IMR-90 (cell line): ENCODE results near the gene LOC101059915. TPM values are rescaled to one million over a fixed set of nuclear protein-coding genes. Genes with fewer than 3 reads are reported as not detected.
"Not testable (repeated sequence)": the region's sequence is repeated elsewhere in the genome, so short reads cannot be mapped to it uniquely, and the experiment has no call there.

ENCODE experiments used
- ATAC-seq: fragments of 200-7000 bp; cut with Tn5 transposase; 2 replicates; pipeline ENCODE4 v1.9.1; 2020; ENCODE audit warnings: low read depth, mild to moderate bottlenecking, moderate library complexity
- BruUV-seq: library from RNA; stranded (reverse); fragments of 400-500 nt; replicated peaks from 2 replicates; lab custom pipeline; 2021; lab: Mats Ljungman, UMichigan
- CTCF ChIA-PET: fragments of 300-600 bp; formaldehyde crosslinking; extraction: SDS; loops from one replicate; lab custom pipeline; 2021; ENCODE audit warnings: antibody characterized with exemption; lab: Yijun Ruan, JAX
- POLR2A ChIA-PET: fragments of 300-600 bp; sonication (Branson Sonifier 250); formaldehyde crosslinking; loops from one replicate; lab custom pipeline; 2022; ENCODE audit warnings: antibody characterized with exemption; ENCODE audit not compliant: unreplicated experiment; lab: Charles Lee
- DNase-seq: peaks from one replicate; pipeline ENCODE4 v3.0.0; 2013
- H2AFZ ChIP-seq: replicated peaks from 2 replicates; pipeline ENCODE3; 2013; ENCODE audit warnings: low read length, mild to moderate bottlenecking; ENCODE audit not compliant: poor library complexity
- H2AK5ac ChIP-seq: 2 replicates; pipeline ENCODE4 v1.6.1; 2013; ENCODE audit warnings: low read depth, low read length, inconsistent platforms
- H2AK9ac ChIP-seq: replicated peaks from 2 replicates; pipeline ENCODE3; 2013; ENCODE audit warnings: mild to moderate bottlenecking, low read depth, low read length, moderate library complexity; ENCODE audit not compliant: poor library complexity
- H2BK120ac ChIP-seq: 2 replicates; pipeline ENCODE4 v1.6.1; 2013; ENCODE audit warnings: low read depth, low read length, inconsistent platforms
- H2BK15ac ChIP-seq: 3 replicates; pipeline ENCODE4 v1.6.1; 2013; ENCODE audit warnings: low read depth, low read length, inconsistent platforms
- H2BK20ac ChIP-seq: 2 replicates; pipeline ENCODE4 v1.6.1; 2013; ENCODE audit warnings: low read depth, mild to moderate bottlenecking, inconsistent platforms, low read length, moderate library complexity
- H2BK5ac ChIP-seq: 2 replicates; pipeline ENCODE4 v1.6.1; 2013; ENCODE audit warnings: mild to moderate bottlenecking, low read depth, low read length, inconsistent platforms; ENCODE audit not compliant: poor library complexity, severe bottlenecking
- H3K14ac ChIP-seq: replicated peaks from 2 replicates; pipeline ENCODE4 v1.6.1; 2013; ENCODE audit warnings: low read depth, low read length, inconsistent platforms
- H3K18ac ChIP-seq: 2 replicates; pipeline ENCODE4 v1.6.1; 2013; ENCODE audit warnings: low read depth, low read length, control low read depth
- H3K23ac ChIP-seq: 2 replicates; pipeline ENCODE4 v1.6.1; 2013; ENCODE audit warnings: low read depth, low read length, inconsistent platforms
- H3K27ac ChIP-seq: 2 replicates; pipeline ENCODE4 v1.5.1; 2013; ENCODE audit warnings: mild to moderate bottlenecking, control low read depth, low read length; ENCODE audit not compliant: insufficient read depth
- H3K27me3 ChIP-seq: 2 replicates; pipeline ENCODE4 v1.6.1; 2013; ENCODE audit warnings: low read length; ENCODE audit not compliant: control insufficient read depth, insufficient read depth
- H3K36me3 ChIP-seq: 2 replicates; pipeline ENCODE4 v1.6.1; 2013; ENCODE audit warnings: low read length, mixed read lengths; ENCODE audit not compliant: control insufficient read depth, insufficient read depth
- H3K4ac ChIP-seq: 2 replicates; pipeline ENCODE4 v1.6.1; 2013; ENCODE audit warnings: low read depth, low read length, inconsistent platforms
- H3K4me1 ChIP-seq: 2 replicates; pipeline ENCODE4 v1.6.1; 2013; ENCODE audit warnings: low read length, mixed read lengths; ENCODE audit not compliant: control insufficient read depth, insufficient read depth
- H3K4me2 ChIP-seq: 2 replicates; pipeline ENCODE4 v1.6.1; 2013; ENCODE audit warnings: low read depth, mild to moderate bottlenecking, control low read depth, low read length, moderate library complexity
- H3K4me3 ChIP-seq: 2 replicates; pipeline ENCODE4 v1.5.1; 2013; ENCODE audit warnings: low read depth, mild to moderate bottlenecking, control low read depth, low read length, moderate library complexity; ENCODE audit not compliant: insufficient read depth
- H3K56ac ChIP-seq: 2 replicates; pipeline ENCODE4 v1.6.1; 2013; ENCODE audit warnings: low read length, inconsistent platforms; ENCODE audit not compliant: insufficient read depth; ENCODE audit errors: extremely low read depth
- H3K79me1 ChIP-seq, 2 experiments: 2 replicates each; pipeline ENCODE4 v1.6.1; 2013; ENCODE audit warnings: low read length in 2 of 2, inconsistent platforms in 1 of 2, low read depth in 1 of 2
- H3K9ac ChIP-seq: 2 replicates; pipeline ENCODE4 v1.6.1; 2013; ENCODE audit warnings: low read depth, low read length, control low read depth
- H3K9me1 ChIP-seq: 2 replicates; pipeline ENCODE4 v1.6.1; 2013; ENCODE audit warnings: low read length, inconsistent platforms; ENCODE audit not compliant: insufficient read depth
- H3K9me3 ChIP-seq: 2 replicates; pipeline ENCODE4 v1.6.1; 2013; ENCODE audit warnings: low read length; ENCODE audit not compliant: control insufficient read depth, insufficient read depth
- H4K20me1 ChIP-seq: 2 replicates; pipeline ENCODE4 v1.6.1; 2013; ENCODE audit warnings: low read length, inconsistent platforms; ENCODE audit not compliant: insufficient read depth
- H4K5ac ChIP-seq: 2 replicates; pipeline ENCODE4 v1.6.1; 2013; ENCODE audit warnings: mild to moderate bottlenecking, low read depth, low read length, control low read depth
- H4K8ac ChIP-seq, 2 experiments: 2 replicates each; pipeline ENCODE4 v1.6.1; 2013; ENCODE audit warnings: low read depth in 2 of 2, low read length in 2 of 2, control low read depth in 1 of 2, inconsistent platforms in 1 of 2
- H4K91ac ChIP-seq: 2 replicates; pipeline ENCODE4 v1.6.1; 2013; ENCODE audit warnings: low read depth, low read length, inconsistent platforms; ENCODE audit not compliant: insufficient read depth
- WGBS, 2 experiments: methylation state at CpG; one replicate each; pipeline versions ENCODE4 v1.1.5 to v1.1.7; 2013; ENCODE audit warnings: missing lambda C conversion rate in 2 of 2; ENCODE audit not compliant: insufficient read length in 1 of 2; ENCODE audit errors: extremely low coverage in 2 of 2; 5-methylcytosine and 5-hydroxymethylcytosine counted together
- dilution Hi-C: fragments of 300-500 bp; cut with HindIII; formaldehyde crosslinking; loops from one replicate; pipeline ENCODE4 v1.14.3; 2018; ENCODE audit warnings: low sequenced_read_pairs; ENCODE audit not compliant: unreplicated experiment
- in situ Hi-C: fragments of 300-500 bp; cut with MboI; formaldehyde crosslinking; loops from 3 replicates; pipeline ENCODE4 v1.14.3; 2019; ENCODE audit warnings: low sequenced_read_pairs, inconsistent platforms, mixed read lengths
- intact Hi-C: fragments of 100-400 bp; cut with micrococcal nuclease; formaldehyde crosslinking; loops from 2 replicates; pipeline ENCODE4 v1.10.0; 2022
- microRNA-seq, 2 experiments: library from miRNA; stranded (forward) in 1 of 2; unstranded in 1 of 2; fragments of 10-50 nt in 1 of 2; fragments of <30 nt in 1 of 2; gene quantifications in 1 of 2; microRNA quantifications in 1 of 2; one replicate each; pipeline versions ENCODE3 to v1.1.0; 2013 to 2020; ENCODE audit not compliant: insufficient read depth in 1 of 2, insufficient read length in 1 of 2, unreplicated experiment in 1 of 2
- polyA plus RNA-seq, 3 experiments: library from polyadenylated mRNA; depleted of rRNA; stranded (reverse); fragments of >200 nt; gene quantifications; 2 replicates each; pipeline ENCODE4 v1.2.3, GENCODE V29; 2012; ENCODE audit warnings: low replicate concordance in 1 of 3
- small RNA-seq, 5 experiments: library from RNA; depleted of rRNA; stranded (forward); fragments of <200 nt; gene quantifications; one replicate each; pipeline ENCODE3, GENCODE V24; 2012
- total RNA-seq: library from RNA; depleted of rRNA; stranded (reverse); fragments of >200 nt; gene quantifications from 2 replicates; pipeline ENCODE4 v1.2.3, GENCODE V29; 2012; rRNA removed

Gene LOC101059915

GRCh38 chrX:71720289-71720886 lies 53.0 kb downstream of the LOC101059915 start:
- H2BK5ac ChIP-seq, CTCF ChIA-PET, H3K4ac ChIP-seq, H4K20me1 ChIP-seq, H2BK20ac ChIP-seq, H4K91ac ChIP-seq, H2AK5ac ChIP-seq, H3K9me1 ChIP-seq, POLR2A ChIA-PET, H3K4me1 ChIP-seq, H3K56ac ChIP-seq, H2BK120ac ChIP-seq, H3K27ac ChIP-seq, H3K79me1 ChIP-seq, BruUV-seq, H3K18ac ChIP-seq, ATAC-seq, H4K8ac ChIP-seq, in situ Hi-C loops, DNase-seq, H2AK9ac ChIP-seq, H2BK15ac ChIP-seq, H3K27me3 ChIP-seq, H3K36me3 ChIP-seq, H3K14ac ChIP-seq, H4K5ac ChIP-seq, H3K9me3 ChIP-seq, H2AFZ ChIP-seq, dilution Hi-C loops, H3K4me2 ChIP-seq, H3K23ac ChIP-seq, intact Hi-C loops, H3K9ac ChIP-seq, H3K4me3 ChIP-seq: not testable (repeated sequence)
- no CpG with 5 or more reads among the region's 20 CpGs for WGBS, 2 experiments

Small RNA genes lying within 50 kb of the gene (microRNA-seq; reads per million reads assigned to microRNA genes)
- not detected for gene BX276092.4 (ENCODE audit: insufficient read depth, insufficient read length)

Small RNA genes lying within 50 kb of the gene (small RNA-seq; reads per million reads assigned to genes)
- gene BX276092.4: 0 reads per million in 5 experiments

Other genes with a start within 250 kb of the LOC101059915 start
- gene OGT, start 134.4 kb upstream of the LOC101059915 start, total RNA-seq: 65.0 and 80.7 TPM in 2 replicates
- 96.8 and 113 TPM in 2 replicates for gene OGT, start 134.4 kb upstream of the LOC101059915 start, polyA plus RNA-seq (2012; rRNA removed)
- gene GCNA, start 89.1 kb upstream of the LOC101059915 start, total RNA-seq: 0.83 and 0.90 TPM in 2 replicates
- 0.75 and 1.3 TPM in 2 replicates for gene GCNA, start 89.1 kb upstream of the LOC101059915 start, polyA plus RNA-seq (2012; rRNA removed)
- not detected in 2 replicates for gene CXCR3, start 49.0 kb upstream of the LOC101059915 start, total RNA-seq
- not detected in 2 replicates for gene CXCR3, start 49.0 kb upstream of the LOC101059915 start, polyA plus RNA-seq (2012; rRNA removed)
- not detected in 2 replicates for gene CXorf49, start 50.7 kb downstream of the LOC101059915 start, total RNA-seq
- gene CXorf49, start 50.7 kb downstream of the LOC101059915 start, polyA plus RNA-seq (2012; rRNA removed): not detected in 2 replicates
- gene CXorf49B, start 95.8 kb downstream of the LOC101059915 start, total RNA-seq: not detected in 2 replicates
- not detected in 2 replicates for gene CXorf49B, start 95.8 kb downstream of the LOC101059915 start, polyA plus RNA-seq (2012; rRNA removed)
- gene NHSL2, start 243.3 kb downstream of the LOC101059915 start, total RNA-seq: 0.72 and 0.83 TPM in 2 replicates
- 0.75 and 0.89 TPM in 2 replicates for gene NHSL2, start 243.3 kb downstream of the LOC101059915 start, polyA plus RNA-seq (2012; rRNA removed)